Esophagus muscularis mucosa (tissue), 4 donors: ENCODE data around the gene F11R. TPM values are rescaled to one million over a fixed set of nuclear protein-coding genes. Genes with fewer than 3 reads are reported as not detected.
A peak's percentile ranks its signal among the peaks of the same experiment; 100 is the strongest.

Source experiments
- DNase-seq: peaks from one replicate; pipeline ENCODE4 v3.0.0-alpha.2; 2017; ENCODE audit errors: extremely low spot score
- H3K27ac ChIP-seq, 4 donors: fragments of 200-600 bp; sonication (generic); replicated peaks in 1 of 4; 1 replicate in 3 of 4; 2 replicates in 1 of 4; pipeline ENCODE4 v1.5.1; 2016 to 2019; ENCODE audit warnings: mild to moderate bottlenecking in 1 of 4
- H3K27me3 ChIP-seq, 4 donors: fragments of 200-600 bp; sonication (generic); one replicate each; pipeline versions ENCODE4 v1.5.1 to v1.6.0; 2016 to 2019
- H3K36me3 ChIP-seq, 4 donors: fragments of 200-600 bp; sonication (generic); one replicate each; pipeline ENCODE4 v1.5.1; 2016 to 2019
- H3K4me1 ChIP-seq, 4 donors: fragments of 200-600 bp; sonication (generic); one replicate each; pipeline ENCODE4 v1.5.1; 2016 to 2019
- H3K4me3 ChIP-seq, 4 donors: fragments of 200-600 bp; sonication (generic); 1 replicate in 2 of 4; 2 replicates in 2 of 4; pipeline ENCODE4 v1.5.1; 2016 to 2019; ENCODE audit warnings: mild to moderate bottlenecking in 4 of 4, moderate library complexity in 1 of 4
- H3K9me3 ChIP-seq, 4 donors: fragments of 200-600 bp; sonication (generic); 1 replicate in 3 of 4; 2 replicates in 1 of 4; pipeline ENCODE4 v1.5.1; 2016 to 2019
- EP300 ChIP-seq: sonication (generic); formaldehyde crosslinking; IDR thresholded peaks from one replicate; pipeline ENCODE4 v1.6.1; 2017; ENCODE audit warnings: antibody characterized with exemption
- POLR2A ChIP-seq: fragments of 450-650 bp; IDR thresholded peaks from one replicate; pipeline ENCODE4 v1.6.1; 2017; ENCODE audit warnings: antibody characterized with exemption, moderate library complexity, mild to moderate bottlenecking, low read depth
- POLR2AphosphoS5 ChIP-seq, 2 donors: sonication (generic); formaldehyde crosslinking; IDR thresholded peaks; one replicate each; pipeline ENCODE4 v1.6.1; 2017; ENCODE audit warnings: antibody characterized with exemption in 2 of 2
- WGBS: methylation state at CpG from one replicate; pipeline ENCODE4 v1.1.5; 2018; 5-methylcytosine and 5-hydroxymethylcytosine counted together
- intact Hi-C: fragments of 100-400 bp; cut with DNase I; formaldehyde crosslinking; loops from one replicate; pipeline ENCODE4 v1.15.1; 2023
- total RNA-seq, 4 donors: library from RNA; depleted of rRNA; stranded (reverse); fragments of >200 nt; gene quantifications; one replicate each; pipeline versions ENCODE4 v1.1.0 to v1.2.1, GENCODE V29; 2016
- TF ChIP-seq, protein P1 (sequence below), 3 experiments: fragments of 200-600 bp in 2 of 3; fragments of 450-650 bp in 1 of 3; sonication (generic) in 2 of 3; IDR thresholded peaks; one replicate each; pipeline ENCODE4 v1.5.1; 2017 to 2019; ENCODE audit warnings: antibody characterized with exemption in 3 of 3, mild to moderate bottlenecking in 2 of 3, moderate library complexity in 1 of 3

Gene F11R
- total RNA-seq, 4 donors from 2014 or later = 9.1 to 17.7 (median 14.9) TPM

DNA sequence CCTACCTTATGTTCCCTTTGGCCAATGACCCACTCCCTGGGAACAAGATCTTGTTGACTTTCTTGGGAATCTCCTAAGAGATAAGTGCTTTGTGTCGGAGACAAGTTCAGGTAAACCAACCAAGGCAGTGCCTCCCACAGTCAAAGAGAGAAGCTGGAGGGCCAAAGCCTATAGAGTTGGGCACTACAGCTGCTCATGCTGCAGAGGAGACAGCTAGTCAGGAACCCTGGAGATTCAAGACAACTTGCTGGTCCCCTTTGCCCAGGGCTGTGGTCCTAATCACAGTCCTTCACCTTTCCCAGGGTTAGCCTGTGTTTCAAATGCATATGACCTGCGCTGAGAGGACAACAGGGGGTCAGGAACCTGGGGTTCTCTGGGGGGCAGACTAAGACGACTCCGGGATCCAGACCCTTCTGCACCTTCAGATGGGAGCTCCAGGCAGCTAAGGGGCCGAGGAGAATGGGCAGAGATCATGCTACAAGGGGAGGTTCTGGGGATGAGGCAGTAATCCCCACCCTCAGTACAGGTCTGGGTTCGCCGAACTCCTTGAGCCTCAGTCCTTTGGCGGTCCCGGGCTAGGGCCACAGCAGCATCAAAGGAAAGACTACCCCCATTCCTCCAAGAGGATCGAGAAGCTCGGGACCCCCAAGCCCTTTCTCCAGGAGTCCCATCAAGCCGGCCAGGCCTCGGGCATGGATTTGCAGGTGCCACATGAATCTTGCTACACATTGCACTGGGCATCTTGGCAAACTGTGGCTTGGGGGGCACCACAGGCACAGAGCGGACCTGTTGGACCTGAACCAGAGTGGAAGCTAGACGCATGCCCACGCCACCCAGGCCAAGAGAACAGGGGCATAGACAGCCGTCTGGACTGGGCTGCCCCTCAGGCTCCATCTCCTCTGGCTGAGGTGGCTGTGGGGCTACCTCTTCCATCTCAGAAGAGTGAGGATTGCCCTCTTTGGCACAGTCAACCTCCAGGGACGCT, 26.8 kb upstream of the F11R start:
- WGBS = 86% methylated on average over 15 of the region's 18 CpGs
- DNase-seq = no peak
- H3K4me1 ChIP-seq = peaks cover 11 to 24% (median 19%) of the 10 kb centered on the region in 4 donors
- TF ChIP-seq POLR2AphosphoS5 (IDR thresholded peaks at IDR 0.05) (no peak), EP300 (no peak), POLR2A (no peak)
- TF ChIP-seq, protein P1, sequence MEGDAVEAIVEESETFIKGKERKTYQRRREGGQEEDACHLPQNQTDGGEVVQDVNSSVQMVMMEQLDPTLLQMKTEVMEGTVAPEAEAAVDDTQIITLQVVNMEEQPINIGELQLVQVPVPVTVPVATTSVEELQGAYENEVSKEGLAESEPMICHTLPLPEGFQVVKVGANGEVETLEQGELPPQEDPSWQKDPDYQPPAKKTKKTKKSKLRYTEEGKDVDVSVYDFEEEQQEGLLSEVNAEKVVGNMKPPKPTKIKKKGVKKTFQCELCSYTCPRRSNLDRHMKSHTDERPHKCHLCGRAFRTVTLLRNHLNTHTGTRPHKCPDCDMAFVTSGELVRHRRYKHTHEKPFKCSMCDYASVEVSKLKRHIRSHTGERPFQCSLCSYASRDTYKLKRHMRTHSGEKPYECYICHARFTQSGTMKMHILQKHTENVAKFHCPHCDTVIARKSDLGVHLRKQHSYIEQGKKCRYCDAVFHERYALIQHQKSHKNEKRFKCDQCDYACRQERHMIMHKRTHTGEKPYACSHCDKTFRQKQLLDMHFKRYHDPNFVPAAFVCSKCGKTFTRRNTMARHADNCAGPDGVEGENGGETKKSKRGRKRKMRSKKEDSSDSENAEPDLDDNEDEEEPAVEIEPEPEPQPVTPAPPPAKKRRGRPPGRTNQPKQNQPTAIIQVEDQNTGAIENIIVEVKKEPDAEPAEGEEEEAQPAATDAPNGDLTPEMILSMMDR (IDR thresholded peaks at IDR 0.05) = no peak
- no peaks in the 10 kb centered on the region for H3K9me3 ChIP-seq
- H3K27ac ChIP-seq = peak overlapping the region in 1 of 4 donors; percentile 34
- intact Hi-C loops = loop anchor here (5.0 kb wide), 1 partner anchor 50 kb away; the partner anchor contains the start of gene KLHDC9
- peaks cover 0 to 10% (median 0%) of the 10 kb centered on the region in 4 donors for H3K27me3 ChIP-seq
- H3K4me3 ChIP-seq = no peak overlapping the region
- peaks cover 0 to 7% (median 2%) of the 10 kb centered on the region in 4 donors for H3K36me3 ChIP-seq

DNA sequence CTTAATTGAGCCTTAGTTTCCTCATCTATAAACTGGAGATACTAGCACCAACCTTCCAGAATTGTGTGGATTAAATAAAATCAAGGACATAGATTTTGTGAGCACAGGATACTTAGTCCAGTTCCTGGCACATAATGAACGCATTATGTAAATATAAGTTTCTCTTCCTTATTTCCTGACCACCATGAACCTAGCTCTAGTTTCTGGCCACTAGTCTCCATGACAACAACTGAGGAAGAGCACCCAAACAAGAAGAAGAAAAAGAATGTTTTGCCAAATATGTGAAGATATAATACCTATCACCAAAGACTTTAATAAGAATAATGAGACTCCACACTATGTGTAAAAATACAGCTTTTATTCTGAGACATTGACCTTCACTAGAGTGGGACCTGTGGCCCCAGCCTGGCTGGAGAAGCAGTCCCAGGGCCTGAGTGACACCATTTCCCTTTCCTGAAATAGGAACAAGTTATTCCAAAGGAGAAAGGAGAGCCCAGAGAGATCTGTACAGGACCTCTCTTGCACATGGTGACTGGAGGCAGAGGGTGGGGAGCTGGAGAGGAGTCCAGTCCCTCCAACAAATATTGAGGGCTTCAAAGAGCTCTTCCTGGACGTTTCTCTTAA, 25.8 kb upstream of the F11R start:
- H3K4me1 ChIP-seq = peaks cover 11 to 24% (median 21%) of the 10 kb centered on the region in 4 donors
- 55% methylated on average over 2 of the region's 2 CpGs for WGBS
- H3K36me3 ChIP-seq = peaks cover 9 to 17% (median 12%) of the 10 kb centered on the region in 4 donors
- intact Hi-C loops = loop anchor here (5.0 kb wide), 1 partner anchor 51 kb away; the partner anchor contains the start of gene KLHDC9
- H3K4me3 ChIP-seq = peak overlapping the region; percentile 80 to 95 (median 88)
- peak overlapping the region; percentile 91 to 96 (median 94) for H3K27ac ChIP-seq
- H3K9me3 ChIP-seq = no peaks in the 10 kb centered on the region
- DNase-seq = no peak
- TF ChIP-seq POLR2AphosphoS5 (IDR thresholded peaks at IDR 0.05) = no peak
- no peak for TF ChIP-seq EP300
- TF ChIP-seq, protein P1 (IDR thresholded peaks at IDR 0.05) = no peak
- TF ChIP-seq POLR2A = no peak
- peaks cover 0 to 10% (median 0%) of the 10 kb centered on the region in 4 donors for H3K27me3 ChIP-seq

DNA sequence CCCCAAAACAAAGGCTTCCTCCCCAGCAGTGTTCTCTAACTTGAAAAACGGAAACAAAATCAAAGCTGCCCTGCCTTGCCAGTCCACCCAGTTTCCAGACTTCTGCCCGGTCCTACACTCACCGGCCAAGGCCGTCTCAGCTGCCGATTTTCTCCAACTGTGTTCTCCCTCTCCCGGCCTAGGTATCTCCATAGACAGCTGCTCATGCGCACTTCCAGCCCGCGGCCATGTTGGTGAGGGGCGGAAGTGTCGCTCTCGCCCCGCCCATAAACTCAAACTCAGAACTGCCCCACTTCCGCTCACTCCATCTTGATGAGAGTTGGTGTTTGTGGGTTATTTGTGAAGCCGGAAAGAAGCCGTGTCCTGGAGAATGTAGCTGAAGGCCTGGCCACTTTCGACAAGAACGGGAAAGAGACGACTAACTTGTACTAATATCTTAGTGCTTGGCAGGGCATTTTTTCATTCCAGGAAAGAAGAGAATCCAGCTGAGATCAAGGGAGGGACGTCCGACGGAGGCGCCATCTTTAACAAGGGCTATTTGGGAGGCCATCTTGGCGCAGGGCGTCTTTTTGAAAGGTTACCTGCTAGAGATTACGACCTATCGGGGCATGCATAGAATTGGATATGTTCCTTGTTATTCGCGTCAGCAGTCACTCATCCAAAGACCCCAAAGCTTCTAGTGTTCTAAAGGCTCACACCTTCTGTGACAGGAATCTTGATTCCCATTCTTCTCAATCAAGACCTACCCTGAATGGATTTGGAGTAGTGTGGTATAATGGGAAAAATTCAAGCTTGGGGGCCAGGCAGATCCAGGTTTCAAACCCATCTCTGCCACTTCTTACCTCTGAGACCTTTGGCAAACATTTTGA, 25.0 kb upstream of the F11R start, which contains the start of gene USF1:
Gene USF1 (minus strand): TSS at position 242 of the 869 bp plus-strand sequence. CDS start 2,702 bp downstream, outside the sequence.
- peaks cover 11 to 24% (median 21%) of the 10 kb centered on the region in 4 donors for H3K4me1 ChIP-seq
- WGBS = under 1% methylated on average over 29 of the region's 29 CpGs
- peak within 1 kb of the TSS; percentile 91 to 96 (median 94) for H3K27ac ChIP-seq
- H3K27me3 ChIP-seq = peaks cover 0 to 10% (median 0%) of the 10 kb centered on the region in 4 donors
- no peak for TF ChIP-seq EP300
- TF ChIP-seq POLR2AphosphoS5 (IDR thresholded peaks at IDR 0.05) = peak; percentile 87 to 92
- TF ChIP-seq, protein P1 (IDR thresholded peaks at IDR 0.05) = peak in 1 of 3 experiments; percentile 10
- no peaks in the 10 kb centered on the region for H3K9me3 ChIP-seq
- H3K4me3 ChIP-seq = peak within 1 kb of the TSS; percentile 80 to 95 (median 88)
- peak; percentile 99 for DNase-seq
- intact Hi-C loops = loop anchor here (5.0 kb wide), 1 partner anchor 51 kb away; the partner anchor contains the start of gene KLHDC9
- H3K36me3 ChIP-seq = peaks cover 16 to 25% (median 19%) of the 10 kb centered on the region in 4 donors
